ENCODE measurements around the gene PARD3. TPM values are rescaled to one million over a fixed set of nuclear protein-coding genes. Genes with fewer than 3 reads are reported as not detected.

The PARD3 gene
- total RNA-seq, 1 experiment from 2014 or later, result 46.3 TPM

GRCh38 chr10:34647875-34648865 lies 166.9 kb downstream of the PARD3 start:
- H3K9me3 ChIP-seq (ENCODE audit: control insufficient read depth in 1 of 2, insufficient read depth in 1 of 2, low read depth in 1 of 2, low read length in 2 of 2), result no peaks in the 10 kb centered on the region
- BruUV-seq (replicated peaks), result no TSS peak
- H2AFZ ChIP-seq (ENCODE audit: low read depth, low read length, poor library complexity, severe bottlenecking), result no peak overlapping the region
- no peaks in the 10 kb centered on the region for H3K9me2 ChIP-seq (ENCODE audit: insufficient read depth)
- H3K36me3 ChIP-seq (ENCODE audit: control insufficient read depth in 1 of 2, insufficient read depth in 2 of 2, low read length in 2 of 2), result no peaks in the 10 kb centered on the region
- H3K27me3 ChIP-seq (ENCODE audit: insufficient read depth, low read length), result no peaks in the 10 kb centered on the region
- H3K9ac ChIP-seq (ENCODE audit: low read length), result no peak overlapping the region
- peaks cover 21% of the 10 kb centered on the region for H3K79me2 ChIP-seq (ENCODE audit: insufficient read depth, low read length)
- ATAC-seq (no peak), DNase-seq (ENCODE audit: low read depth, low spot score) (no peak)
- no peak overlapping the region for H3K27ac ChIP-seq (ENCODE audit: low read depth, low read length)
- H3K4me3 ChIP-seq (replicated peaks in 1 of 2; ENCODE audit: low read depth in 1 of 2, low read length in 2 of 2), result no peak overlapping the region
- RAD21 ChIA-PET (ENCODE audit: low non-redundant PET in 1 of 2, low total read pairs in 2 of 2, uncharacterized antibody in 2 of 2, unreplicated experiment in 2 of 2), result no interaction called here
- POLR2A ChIA-PET, result no interaction called here
- no peaks in the 10 kb centered on the region for H3K4me1 ChIP-seq (ENCODE audit: control insufficient read depth in 1 of 2, insufficient read depth in 2 of 2, low read length in 2 of 2)
- no peaks in the 10 kb centered on the region for H4K20me1 ChIP-seq (ENCODE audit: insufficient read depth)
- CTCF ChIA-PET, result interaction anchor here (2.1 to 4.0 kb wide), 2 partner anchors 8 to 10 kb away, joined by 11 to 12 read pairs; no protein-coding TSS in a partner anchor
- no peak for TF ChIP-seq FOSL1 (IDR thresholded peaks at IDR 0.05; ENCODE audit: low read depth)
- no peak for TF ChIP-seq SIN3A (IDR thresholded peaks at IDR 0.05; ENCODE audit: low read depth)
- no peak for TF ChIP-seq CEBPB (IDR thresholded peaks at IDR 0.05; ENCODE audit: low read depth)
- TF ChIP-seq POLR2A (IDR thresholded peaks at IDR 0.05; ENCODE audit: borderline replicate concordance, extremely low read depth, insufficient read depth, insufficient read length), result no peak
- no peak for TF ChIP-seq RAD21 (IDR thresholded peaks at IDR 0.05; ENCODE audit: low read depth)
- no peak for TF ChIP-seq JUND (IDR thresholded peaks at IDR 0.05)
- no peak for TF ChIP-seq MAX (IDR thresholded peaks at IDR 0.05)
- no peak for TF ChIP-seq EZH2phosphoT487 (IDR thresholded peaks at IDR 0.05; ENCODE audit: borderline replicate concordance)
- TF ChIP-seq REST (IDR thresholded peaks at IDR 0.05; ENCODE audit: low read depth), result no peak
- no peak for TF ChIP-seq ZNF274 (IDR thresholded peaks at IDR 0.05; ENCODE audit: low read depth, low read length)
- TF ChIP-seq SRF (IDR thresholded peaks at IDR 0.05; ENCODE audit: low read depth), result no peak
- no peak for TF ChIP-seq POLR2AphosphoS5 (IDR thresholded peaks at IDR 0.05; ENCODE audit: low read depth, low read length)
- no peak for TF ChIP-seq CTCF (IDR thresholded peaks at IDR 0.05 in 2 of 3, conservative IDR thresholded peaks at IDR 0.05 in 1 of 3; ENCODE audit: borderline replicate concordance in 1 of 3, insufficient read depth in 1 of 3, low read depth in 2 of 3, low read length in 2 of 3)
- no peak for TF ChIP-seq EZH2 (IDR thresholded peaks at IDR 0.05)
- TF ChIP-seq SP1 (IDR thresholded peaks at IDR 0.05; ENCODE audit: low read depth), result no peak
- no peak for TF ChIP-seq ZFX (IDR thresholded peaks at IDR 0.05)
- TF ChIP-seq YY1 (IDR thresholded peaks at IDR 0.05; ENCODE audit: extremely low read depth, insufficient replicate concordance, low read depth, low read length), result no peak
- no peak for TF ChIP-seq EGR1 (IDR thresholded peaks at IDR 0.05; ENCODE audit: low read depth)
- no peak for TF ChIP-seq ELF1 (IDR thresholded peaks at IDR 0.05; ENCODE audit: borderline replicate concordance, low read depth)
- TF ChIP-seq CBX3 (IDR thresholded peaks at IDR 0.05; ENCODE audit: low read depth), result no peak
- intact Hi-C loops (cut with micrococcal nuclease), result no loop called here
- H3K4me2 ChIP-seq (ENCODE audit: low read length), result no peak overlapping the region

Measured in HCT116 (cell line).